Ovary (tissue), 3 donors: ENCODE data around the gene IQSEC1.

Experiments
- EP300 ChIP-seq: sonication (generic); formaldehyde crosslinking; IDR thresholded peaks from one replicate; pipeline ENCODE4 v1.6.1; 2017; ENCODE audit warnings: antibody characterized with exemption
- POLR2A ChIP-seq: fragments of 450-650 bp; IDR thresholded peaks from one replicate; pipeline ENCODE4 v1.6.1; 2017; ENCODE audit warnings: antibody characterized with exemption, mild to moderate bottlenecking, moderate library complexity
- TF ChIP-seq, protein P1 (sequence below), 3 donors: fragments of 450-650 bp in 2 of 3; fragments of 200-600 bp in 1 of 3; IDR thresholded peaks; one replicate each; pipeline versions ENCODE4 v1.5.1 to v1.8.0; 2016 to 2022; ENCODE audit warnings: antibody characterized with exemption in 3 of 3, mild to moderate bottlenecking in 1 of 3
- donor health status: DM: no; HTN: no; CAD: no.

DNA sequence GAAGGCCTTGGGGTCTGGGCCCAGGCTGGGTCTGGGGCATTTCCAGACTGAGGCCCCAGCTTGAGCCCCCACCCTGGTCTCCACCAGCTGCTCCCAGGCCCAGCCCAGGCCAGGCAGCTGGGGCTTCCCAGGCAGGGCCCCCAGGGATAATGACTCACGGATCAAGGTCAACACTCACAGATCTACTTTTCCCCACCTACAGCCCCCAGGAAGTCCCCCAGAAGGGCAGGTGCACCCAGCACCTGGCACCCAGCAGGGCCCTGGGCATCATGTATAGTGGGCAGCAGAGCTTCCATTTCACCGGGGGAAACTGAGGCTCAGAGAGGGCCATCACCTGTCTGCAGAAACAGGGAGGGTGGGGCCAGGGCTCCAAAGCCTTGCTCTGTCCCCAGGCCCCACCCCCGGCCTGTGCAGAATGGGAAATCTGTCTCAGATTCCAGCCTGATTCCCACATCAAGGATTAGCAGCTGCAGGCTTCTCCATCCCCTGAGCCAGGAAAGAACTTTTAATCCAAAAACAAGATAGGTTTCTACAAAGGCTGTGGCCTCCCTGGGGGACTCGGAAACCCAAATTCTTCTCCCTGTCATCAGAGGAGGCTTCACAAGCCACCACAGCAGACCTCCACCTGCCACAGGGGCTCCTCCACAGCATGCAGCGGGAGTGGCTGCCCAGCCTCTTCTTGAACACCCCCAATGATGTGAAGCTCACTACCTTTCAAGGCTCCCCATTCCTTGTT is 49.8 kb downstream of the IQSEC1 start:
- TF ChIP-seq, protein P1, sequence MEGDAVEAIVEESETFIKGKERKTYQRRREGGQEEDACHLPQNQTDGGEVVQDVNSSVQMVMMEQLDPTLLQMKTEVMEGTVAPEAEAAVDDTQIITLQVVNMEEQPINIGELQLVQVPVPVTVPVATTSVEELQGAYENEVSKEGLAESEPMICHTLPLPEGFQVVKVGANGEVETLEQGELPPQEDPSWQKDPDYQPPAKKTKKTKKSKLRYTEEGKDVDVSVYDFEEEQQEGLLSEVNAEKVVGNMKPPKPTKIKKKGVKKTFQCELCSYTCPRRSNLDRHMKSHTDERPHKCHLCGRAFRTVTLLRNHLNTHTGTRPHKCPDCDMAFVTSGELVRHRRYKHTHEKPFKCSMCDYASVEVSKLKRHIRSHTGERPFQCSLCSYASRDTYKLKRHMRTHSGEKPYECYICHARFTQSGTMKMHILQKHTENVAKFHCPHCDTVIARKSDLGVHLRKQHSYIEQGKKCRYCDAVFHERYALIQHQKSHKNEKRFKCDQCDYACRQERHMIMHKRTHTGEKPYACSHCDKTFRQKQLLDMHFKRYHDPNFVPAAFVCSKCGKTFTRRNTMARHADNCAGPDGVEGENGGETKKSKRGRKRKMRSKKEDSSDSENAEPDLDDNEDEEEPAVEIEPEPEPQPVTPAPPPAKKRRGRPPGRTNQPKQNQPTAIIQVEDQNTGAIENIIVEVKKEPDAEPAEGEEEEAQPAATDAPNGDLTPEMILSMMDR (IDR thresholded peaks at IDR 0.05), result no peak
- TF ChIP-seq POLR2A (no peak), EP300 (no peak)
